Mesenchymal stem cell (in vitro differentiated cells and primary cell): Measurements from ENCODE around the gene TMCO6.
"Not testable (repeated sequence)": the region's sequence is repeated elsewhere in the genome, so short reads cannot be mapped to it uniquely, and the experiment has no call there.

Experiments
- DNase-seq: peaks from one replicate; pipeline ENCODE4 v3.0.0-alpha.2; 2013
- H2AFZ ChIP-seq: one replicate; pipeline ENCODE4 v1.6.1; 2013; ENCODE audit warnings: low read depth, mild to moderate bottlenecking, control low read depth, inconsistent platforms, low read length, moderate library complexity
- H2AK5ac ChIP-seq: 2 replicates; pipeline ENCODE4 v1.6.1; 2013; ENCODE audit warnings: low read length, moderate library complexity, mild to moderate bottlenecking, inconsistent platforms; ENCODE audit not compliant: severe bottlenecking
- H2BK120ac ChIP-seq: one replicate; pipeline ENCODE4 v1.6.1; 2013; ENCODE audit warnings: low read depth, mild to moderate bottlenecking, inconsistent platforms, low read length, moderate library complexity
- H2BK12ac ChIP-seq, 2 experiments: one replicate each; pipeline ENCODE4 v1.6.1; 2013; ENCODE audit warnings: inconsistent platforms in 2 of 2, low read length in 2 of 2, mild to moderate bottlenecking in 2 of 2, moderate library complexity in 2 of 2, control low read depth in 1 of 2
- H2BK15ac ChIP-seq: one replicate; pipeline ENCODE4 v1.6.1; 2013; ENCODE audit warnings: mild to moderate bottlenecking, low read depth, inconsistent platforms; ENCODE audit not compliant: poor library complexity, severe bottlenecking
- H2BK5ac ChIP-seq: 2 replicates; pipeline ENCODE4 v1.6.1; 2013; ENCODE audit warnings: low read depth, mild to moderate bottlenecking, low read length, control low read depth, inconsistent platforms; ENCODE audit not compliant: poor library complexity, severe bottlenecking
- H3K14ac ChIP-seq, 2 experiments: one replicate each; pipeline ENCODE4 v1.6.1; 2013; ENCODE audit warnings: inconsistent platforms in 2 of 2, low read length in 2 of 2, control low read depth in 1 of 2, mild to moderate bottlenecking in 1 of 2, moderate library complexity in 1 of 2
- H3K18ac ChIP-seq, 2 experiments: one replicate each; pipeline ENCODE4 v1.6.1; 2013; ENCODE audit warnings: inconsistent platforms in 2 of 2, low read length in 2 of 2, control low read depth in 1 of 2, low read depth in 1 of 2, mild to moderate bottlenecking in 1 of 2
- H3K23ac ChIP-seq, 2 experiments: one replicate each; pipeline ENCODE4 v1.6.1; 2013; ENCODE audit warnings: inconsistent platforms in 2 of 2, low read length in 2 of 2, mild to moderate bottlenecking in 2 of 2, moderate library complexity in 2 of 2, control low read depth in 1 of 2
- H3K27ac ChIP-seq: 2 replicates; pipeline ENCODE4 v1.5.1; 2013; ENCODE audit warnings: mild to moderate bottlenecking, moderate library complexity, low read length, control low read depth, inconsistent platforms; ENCODE audit not compliant: poor library complexity, severe bottlenecking
- H3K27me3 ChIP-seq, 2 experiments: 2 replicates each; pipeline versions ENCODE4 v1.6.1 to v1.7.0; 2013; ENCODE audit warnings: low read length in 2 of 2, mild to moderate bottlenecking in 2 of 2, moderate library complexity in 2 of 2, control low read depth in 1 of 2, inconsistent platforms in 1 of 2; ENCODE audit not compliant: control insufficient read depth in 1 of 2, insufficient read depth in 1 of 2
- H3K36me3 ChIP-seq, 2 experiments: 2 replicates each; pipeline versions ENCODE4 v1.6.1 to v1.7.0; 2013; ENCODE audit warnings: low read length in 2 of 2, control low read depth in 1 of 2, inconsistent platforms in 1 of 2, low read depth in 1 of 2, mild to moderate bottlenecking in 1 of 2; ENCODE audit not compliant: insufficient read depth in 2 of 2, control insufficient read depth in 1 of 2
- H3K4ac ChIP-seq, 2 experiments: one replicate each; pipeline ENCODE4 v1.6.1; 2013; ENCODE audit warnings: inconsistent platforms in 2 of 2, low read length in 2 of 2, mild to moderate bottlenecking in 2 of 2, moderate library complexity in 2 of 2, control low read depth in 1 of 2, low read depth in 1 of 2
- H3K4me1 ChIP-seq: 2 replicates; pipeline ENCODE4 v1.6.1; 2013; ENCODE audit warnings: low read depth, low read length, control low read depth; ENCODE audit not compliant: control insufficient read depth, insufficient read depth
- H3K4me2 ChIP-seq: 2 replicates; pipeline ENCODE4 v1.6.1; 2013; ENCODE audit warnings: low read length, mild to moderate bottlenecking, inconsistent platforms; ENCODE audit not compliant: poor library complexity, severe bottlenecking
- H3K4me3 ChIP-seq, 2 experiments: 2 replicates each; pipeline versions ENCODE4 v1.5.1 to v1.7.0; 2013; ENCODE audit warnings: low read length in 2 of 2, mild to moderate bottlenecking in 2 of 2, control low read depth in 1 of 2, low read depth in 1 of 2; ENCODE audit not compliant: insufficient read depth in 1 of 2
- H3K79me1 ChIP-seq: replicated peaks from 2 replicates; pipeline ENCODE4 v1.6.1; 2013; ENCODE audit warnings: mild to moderate bottlenecking, control low read depth, low read length, inconsistent platforms; ENCODE audit not compliant: poor library complexity, severe bottlenecking
- H3K9ac ChIP-seq: 2 replicates; pipeline ENCODE4 v1.7.0; 2013; ENCODE audit warnings: mild to moderate bottlenecking, low read length, moderate library complexity
- H3K9me3 ChIP-seq: 2 replicates; pipeline ENCODE4 v1.7.0; 2013; ENCODE audit warnings: mild to moderate bottlenecking, low read length; ENCODE audit not compliant: control insufficient read depth
- H4K8ac ChIP-seq: one replicate; pipeline ENCODE4 v1.6.1; 2013; ENCODE audit warnings: inconsistent platforms, mild to moderate bottlenecking, low read length, moderate library complexity
- H4K91ac ChIP-seq: one replicate; pipeline ENCODE4 v1.6.1; 2013; ENCODE audit warnings: mild to moderate bottlenecking, low read length, inconsistent platforms
- WGBS: methylation state at CpG from one replicate; pipeline ENCODE4 v1.1.7; 2013; ENCODE audit warnings: mixed read lengths; 5-methylcytosine and 5-hydroxymethylcytosine counted together

The TMCO6 gene

GRCh38 chr5:140634103-140634502 lies 5.1 kb upstream of the TMCO6 start:
- Histone ChIP-seq H3K4me1 (no peaks in the 10 kb centered on the region), H3K27ac (no peak overlapping the region), H3K18ac (no peak overlapping the region), H3K23ac (no peak overlapping the region), H3K9ac (no peak overlapping the region), H3K4me2 (no peak overlapping the region), H2AK5ac (no peak overlapping the region), H2BK120ac (no peak overlapping the region), H3K4ac (no peak overlapping the region), H3K27me3 (peaks cover 0 to 13% of the 10 kb centered on the region in 2 experiments), H2AFZ (no peak overlapping the region), H4K8ac (no peak overlapping the region), H3K79me1 (no peaks in the 10 kb centered on the region), H2BK5ac (no peak overlapping the region), H4K91ac (no peak overlapping the region), H3K36me3 (peaks cover 0 to 8% of the 10 kb centered on the region in 2 experiments), H2BK15ac (no peak overlapping the region), H3K4me3 (no peak overlapping the region), H3K9me3 (no peaks in the 10 kb centered on the region), H2BK12ac (no peak overlapping the region), H3K14ac (no peak overlapping the region)
- WGBS = 100% methylated on average over 1 of the region's 3 CpGs
- no peak for DNase-seq

- Histone ChIP-seq H4K91ac (no peak overlapping the region), H2AK5ac (no peak overlapping the region), H2BK5ac (no peak overlapping the region), H3K36me3 (peaks cover 0 to 8% of the 10 kb centered on the region in 2 experiments), H3K14ac (no peak overlapping the region), H3K9me3 (no peaks in the 10 kb centered on the region), H4K8ac (no peak overlapping the region), H3K79me1 (peaks cover 5% of the 10 kb centered on the region), H2BK120ac (no peak overlapping the region), H3K9ac (no peak overlapping the region), H3K27me3 (peaks cover 0 to 13% of the 10 kb centered on the region in 2 experiments), H3K4me3 (no peak overlapping the region), H2AFZ (no peak overlapping the region), H3K4me2 (no peak overlapping the region), H3K18ac (no peak overlapping the region), H3K27ac (no peak overlapping the region), H3K4ac (no peak overlapping the region), H2BK15ac (no peak overlapping the region), H3K23ac (no peak overlapping the region), H3K4me1 (peaks cover 5% of the 10 kb centered on the region), H2BK12ac (no peak overlapping the region)
- WGBS = 86% methylated on average over 8 of the region's 8 CpGs
- no peak for DNase-seq
These were observed 3.7 kb upstream of the TMCO6 start for GRCh38 chr5:140635291-140636257.

GRCh38 chr5:140637371-140638100 lies 1.7 kb upstream of the TMCO6 start:
- Histone ChIP-seq H2BK120ac (no peak overlapping the region), H3K27ac (no peak overlapping the region), H4K91ac (no peak overlapping the region), H3K79me1 (peaks cover 5% of the 10 kb centered on the region), H2BK5ac (no peak overlapping the region), H2BK15ac (no peak overlapping the region), H3K14ac (no peak overlapping the region), H2BK12ac (no peak overlapping the region), H3K4me3 (no peak overlapping the region), H3K4me1 (peaks cover 5% of the 10 kb centered on the region), H3K4me2 (no peak overlapping the region), H3K9ac (no peak overlapping the region), H3K23ac (no peak overlapping the region), H4K8ac (no peak overlapping the region), H2AFZ (no peak overlapping the region), H3K18ac (no peak overlapping the region), H3K4ac (no peak overlapping the region), H3K36me3 (peaks cover 13 to 18% of the 10 kb centered on the region in 2 experiments), H2AK5ac (no peak overlapping the region), H3K27me3 (no peaks in the 10 kb centered on the region), H3K9me3 (no peaks in the 10 kb centered on the region)
- 95% methylated on average over 10 of the region's 10 CpGs for WGBS
- no peak for DNase-seq

GRCh38 chr5:140638898-140639147 lies 428 bp upstream of the TMCO6 start:
- H3K27ac ChIP-seq, H4K91ac ChIP-seq, H2BK120ac ChIP-seq, H2BK5ac ChIP-seq, H3K9me3 ChIP-seq, H2AK5ac ChIP-seq, H3K27me3 ChIP-seq, H3K18ac ChIP-seq, H3K4ac ChIP-seq, H3K14ac ChIP-seq, H3K23ac ChIP-seq, DNase-seq, H2BK15ac ChIP-seq, H2BK12ac ChIP-seq, H3K4me1 ChIP-seq: not testable (repeated sequence)
- peak overlapping the region; percentile 84 for H3K9ac ChIP-seq
- peaks cover 22 to 28% of the 10 kb centered on the region in 2 experiments for H3K36me3 ChIP-seq
- peak overlapping the region; percentile 54 for H3K4me2 ChIP-seq
- H3K79me1 ChIP-seq = peaks cover 11% of the 10 kb centered on the region
- peak overlapping the region; percentile 39 for H2AFZ ChIP-seq
- peak overlapping the region in 1 of 2 experiments; percentile 86 for H3K4me3 ChIP-seq
- peak overlapping the region; percentile 25 for H4K8ac ChIP-seq
- 77% methylated on average over 9 of the region's 9 CpGs for WGBS
